HG03378 (cell line): ENCODE results near the gene OR1A2.
"Not testable (repeated sequence)": the region's sequence is repeated elsewhere in the genome, so short reads cannot be mapped to it uniquely, and the experiment has no call there.

Experiments
- ATAC-seq: cut with Tn5 transposase; IDR thresholded peaks from one replicate; pipeline ENCODE4 v1.9.1; 2021; ENCODE audit warnings: mild to moderate bottlenecking, moderate library complexity; ENCODE audit not compliant: unreplicated experiment

OR1A2 gene

GRCh38 chr17:3197219-3197618 is at the start of gene OR1A2:
TSS of gene OR1A2 (plus strand) at chr17:3197519. CDS start at chr17:3197519, 0 bp downstream.
- ATAC-seq: no peak

- ATAC-seq: no peak
Observed at GRCh38 chr17:3157218-3157617, 40.1 kb upstream of the OR1A2 start.

- ATAC-seq: no peak
Observed at GRCh38 chr17:3167574-3167973, 29.7 kb upstream of the OR1A2 start.

- ATAC-seq: no peak
Observed at GRCh38 chr17:3189961-3190360, 7.4 kb upstream of the OR1A2 start.

- ATAC-seq: no peak
Observed at GRCh38 chr17:3207367-3207766, 10.0 kb downstream of the OR1A2 start, which contains the start of gene OR1A1. TSS of gene OR1A1 (plus strand) at chr17:3207667. CDS start at chr17:3215621, 7,954 bp downstream.

- ATAC-seq: no peak
Observed at GRCh38 chr17:3208484-3208883, 11.2 kb downstream of the OR1A2 start.

- no peak for ATAC-seq
Observed at GRCh38 chr17:3213001-3213400, 15.7 kb downstream of the OR1A2 start.

GRCh38 chr17:3213587-3213986 is 16.3 kb downstream of the OR1A2 start:
- no peak for ATAC-seq

GRCh38 chr17:3219978-3220377 is 22.7 kb downstream of the OR1A2 start:
- not testable (repeated sequence) for ATAC-seq

- ATAC-seq: no peak
Observed at GRCh38 chr17:3221850-3222249, 24.5 kb downstream of the OR1A2 start.

GRCh38 chr17:3222505-3222904 is 25.2 kb downstream of the OR1A2 start:
- no peak for ATAC-seq

- ATAC-seq: not testable (repeated sequence)
Observed at GRCh38 chr17:3224721-3225352, 27.5 kb downstream of the OR1A2 start.

- not testable (repeated sequence) for ATAC-seq
Observed at GRCh38 chr17:3232300-3232699, 35.0 kb downstream of the OR1A2 start.

GRCh38 chr17:3238685-3239084 is 41.4 kb downstream of the OR1A2 start:
- ATAC-seq: not testable (repeated sequence)

GRCh38 chr17:3241044-3241443 is 43.7 kb downstream of the OR1A2 start:
- ATAC-seq: not testable (repeated sequence)

GRCh38 chr17:3244841-3245240 is 47.5 kb downstream of the OR1A2 start:
- not testable (repeated sequence) for ATAC-seq
